Gastroesophageal sphincter (tissue), 3 donors: ENCODE data around the gene DMBX1.

Source experiments
- CTCF ChIP-seq, 4 experiments: fragments of 200-600 bp in 2 of 4; fragments of 450-650 bp in 2 of 4; sonication (generic) in 1 of 4; IDR thresholded peaks; one replicate each; pipeline ENCODE4 v1.5.1; 2017 to 2019; ENCODE audit warnings: antibody characterized with exemption in 4 of 4, mild to moderate bottlenecking in 2 of 4, moderate library complexity in 2 of 4
- POLR2A ChIP-seq, 2 donors: fragments of 450-650 bp; IDR thresholded peaks; one replicate each; pipeline ENCODE4 v1.6.1; 2017; ENCODE audit warnings: antibody characterized with exemption in 2 of 2, mild to moderate bottlenecking in 2 of 2, moderate library complexity in 1 of 2
- POLR2AphosphoS5 ChIP-seq: sonication (generic); formaldehyde crosslinking; IDR thresholded peaks from one replicate; pipeline ENCODE4 v1.6.1; 2017; ENCODE audit warnings: antibody characterized with exemption

- TF ChIP-seq CTCF (IDR thresholded peaks at IDR 0.05) (peak; percentile 65 to 95 (median 86)), POLR2AphosphoS5 (no peak), POLR2A (IDR thresholded peaks at IDR 0.05) (no peak)
Measured at GRCh38 chr1:46442317-46443161, 47.1 kb upstream of the DMBX1 start.
